Tibial nerve (tissue), 4 donors: ENCODE data around the gene EGFL7. TPM values are rescaled to one million over a fixed set of nuclear protein-coding genes. Genes with fewer than 3 reads are reported as not detected.
A peak's percentile ranks its signal among the peaks of the same experiment; 100 is the strongest.

ENCODE experiments used
- DNase-seq, 2 donors: peaks; one replicate each; pipeline ENCODE4 v3.0.0-alpha.2; 2019; ENCODE audit warnings: low spot score in 2 of 2
- H3K27ac ChIP-seq, 4 donors: fragments of 200-600 bp; sonication (generic) in 3 of 4; one replicate each; pipeline ENCODE4 v1.5.1; 2017 to 2019; ENCODE audit warnings: mild to moderate bottlenecking in 1 of 4
- H3K27me3 ChIP-seq, 2 donors: fragments of 200-600 bp; sonication (generic) in 1 of 2; one replicate each; pipeline versions ENCODE4 v1.5.1 to v1.6.0; 2017 to 2019
- H3K36me3 ChIP-seq, 3 donors: fragments of 200-600 bp; sonication (generic); one replicate each; pipeline ENCODE4 v1.5.1; 2018 to 2019
- H3K4me1 ChIP-seq, 4 donors: fragments of 200-600 bp; sonication (generic) in 3 of 4; one replicate each; pipeline ENCODE4 v1.5.1; 2017 to 2019
- H3K4me3 ChIP-seq, 4 donors: fragments of 200-600 bp; sonication (generic) in 3 of 4; one replicate each; pipeline ENCODE4 v1.5.1; 2017 to 2019; ENCODE audit warnings: mild to moderate bottlenecking in 1 of 4, moderate library complexity in 1 of 4
- H3K9me3 ChIP-seq, 4 donors: fragments of 200-600 bp; sonication (generic) in 3 of 4; one replicate each; pipeline ENCODE4 v1.5.1; 2017 to 2019
- CTCF ChIP-seq, 5 experiments: fragments of 200-600 bp in 3 of 5; fragments of 450-650 bp in 2 of 5; sonication (generic) in 3 of 5; IDR thresholded peaks; one replicate each; pipeline ENCODE4 v1.5.1; 2016 to 2019; ENCODE audit warnings: antibody characterized with exemption in 5 of 5, mild to moderate bottlenecking in 3 of 5, moderate library complexity in 2 of 5
- EP300 ChIP-seq, 2 donors: sonication (generic); formaldehyde crosslinking; IDR thresholded peaks; one replicate each; pipeline ENCODE4 v1.6.1; 2017; ENCODE audit warnings: antibody characterized with exemption in 2 of 2, mild to moderate bottlenecking in 1 of 2
- POLR2A ChIP-seq, 2 donors: fragments of 450-650 bp; IDR thresholded peaks; one replicate each; pipeline ENCODE4 v1.6.1; 2017; ENCODE audit warnings: antibody characterized with exemption in 2 of 2, mild to moderate bottlenecking in 2 of 2, moderate library complexity in 2 of 2
- WGBS, 2 donors: methylation state at CpG; one replicate each; pipeline ENCODE4 v1.1.5; 2018; 5-methylcytosine and 5-hydroxymethylcytosine counted together
- total RNA-seq, 4 donors: library from RNA; depleted of rRNA; stranded (reverse); fragments of >200 nt; gene quantifications; one replicate each; pipeline ENCODE4 v1.1.0, GENCODE V29; 2016

Gene EGFL7
- total RNA-seq, 4 donors from 2014 or later, result 95.2 to 229 (median 179) TPM

GRCh38 chr9:136644593-136645351 lies 17.9 kb upstream of the EGFL7 start:
- 21 to 36% methylated on average over 10 to 18 of the region's 30 CpGs for WGBS, 2 donors
- TF ChIP-seq CTCF (IDR thresholded peaks at IDR 0.05) (peak; percentile 77 to 92 (median 86)), EP300 (IDR thresholded peaks at IDR 0.05) (peak in 1 of 2 donors; percentile 71), POLR2A (IDR thresholded peaks at IDR 0.05) (peak; percentile 32 to 33)
- no peaks in the 10 kb centered on the region for H3K9me3 ChIP-seq
- peak overlapping the region in 3 of 4 donors; percentile 71 to 79 (median 74) for H3K27ac ChIP-seq
- DNase-seq, result peak; percentile 65 to 72
- peaks cover 0 to 25% of the 10 kb centered on the region in 2 donors for H3K27me3 ChIP-seq
- no peaks in the 10 kb centered on the region for H3K36me3 ChIP-seq
- peaks cover 0 to 32% (median 6%) of the 10 kb centered on the region in 4 donors for H3K4me1 ChIP-seq
- H3K4me3 ChIP-seq, result peak overlapping the region in 1 of 4 donors; percentile 39

GRCh38 chr9:136645352-136645902 lies 17.3 kb upstream of the EGFL7 start:
- TF ChIP-seq POLR2A (IDR thresholded peaks at IDR 0.05), result no peak
- no peak for TF ChIP-seq EP300 (IDR thresholded peaks at IDR 0.05)
- no peak for TF ChIP-seq CTCF (IDR thresholded peaks at IDR 0.05)
- no peaks in the 10 kb centered on the region for H3K36me3 ChIP-seq
- H3K4me3 ChIP-seq, result peak overlapping the region in 1 of 4 donors; percentile 39
- WGBS, 2 donors, result 70 to 81% methylated on average over 9 to 16 of the region's 18 CpGs
- peaks cover 0 to 32% (median 6%) of the 10 kb centered on the region in 4 donors for H3K4me1 ChIP-seq
- no peaks in the 10 kb centered on the region for H3K9me3 ChIP-seq
- peak overlapping the region in 3 of 4 donors; percentile 71 to 79 (median 74) for H3K27ac ChIP-seq
- no peak for DNase-seq
- peaks cover 0 to 25% of the 10 kb centered on the region in 2 donors for H3K27me3 ChIP-seq

- 52 to 61% methylated on average over 35 to 37 of the region's 40 CpGs for WGBS, 2 donors
Observed at GRCh38 chr9:136645903-136646754, 16.6 kb upstream of the EGFL7 start.

More at GRCh38 chr9:136645903-136646754, 16.6 kb upstream of the EGFL7 start:
- Histone ChIP-seq H3K27ac (peak overlapping the region in 3 of 4 donors; percentile 71 to 79 (median 74)), H3K27me3 (peaks cover 0 to 25% of the 10 kb centered on the region in 2 donors), H3K9me3 (no peaks in the 10 kb centered on the region), H3K36me3 (no peaks in the 10 kb centered on the region), H3K4me1 (peaks cover 0 to 32% (median 6%) of the 10 kb centered on the region in 4 donors), H3K4me3 (peak overlapping the region in 1 of 4 donors; percentile 39)
- no peak for DNase-seq
- TF ChIP-seq EP300 (IDR thresholded peaks at IDR 0.05) (peak; percentile 46 to 84), CTCF (IDR thresholded peaks at IDR 0.05) (peak in 2 of 5 experiments; percentile 7 to 17), POLR2A (IDR thresholded peaks at IDR 0.05) (no peak)
